A549 (cell line): ENCODE measurements around the gene RELN. TPM values are rescaled to one million over a fixed set of nuclear protein-coding genes. Genes with fewer than 3 reads are reported as not detected.

Source experiments
- ATAC-seq, 2 experiments: fragments of 200-7000 bp in 1 of 2; fragments of >200 bp in 1 of 2; cut with Nextera tagmentation in 1 of 2; cut with Tn5 transposase in 1 of 2; 3 replicates each; pipeline versions ENCODE4 v1.8.0 to v1.9.1; 2018 to 2020; ENCODE audit warnings: mild to moderate bottlenecking in 1 of 2, moderate library complexity in 1 of 2
- CTCF ChIA-PET: fragments of 300-600 bp; sonication (Branson Sonifier 250); formaldehyde crosslinking; extraction: SDS; loops from one replicate; lab custom pipeline; 2021; ENCODE audit warnings: antibody characterized with exemption, inconsistent platforms; lab: Yijun Ruan, JAX
- POLR2A ChIA-PET: fragments of 350-600 bp; formaldehyde crosslinking; extraction: SDS; loops from one replicate; lab custom pipeline; 2021; ENCODE audit warnings: antibody characterized with exemption, inconsistent platforms; lab: Yijun Ruan, JAX
- DNase-seq, 2 experiments: peaks; one replicate each; pipeline versions ENCODE4 v3.0.0 to v3.0.0-alpha.2; 2011 to 2016; ENCODE audit warnings: low read depth in 1 of 2, low spot score in 1 of 2
- FAIRE-seq: peaks from 2 replicates; lab custom pipeline; 2011; peaks lifted over from hg19 to GRCh38; lab: Jason Lieb, UNC
- H3K27ac ChIP-seq, 2 experiments: fragments of >200 bp; sonication (Bioruptor Twin); formaldehyde crosslinking; 3 replicates each; pipeline ENCODE4 v1.5.1; 2016 to 2017
- H3K4me1 ChIP-seq: fragments of >200 bp; sonication (Bioruptor Twin); formaldehyde crosslinking; 3 replicates; pipeline ENCODE4 v1.6.1; 2016
- H3K4me2 ChIP-seq: fragments of >200 bp; sonication (Bioruptor Twin); formaldehyde crosslinking; 3 replicates; pipeline ENCODE4 v1.6.1; 2016
- H3K4me3 ChIP-seq: fragments of >200 bp; sonication (Bioruptor Twin); formaldehyde crosslinking; 3 replicates; pipeline ENCODE4 v1.5.1; 2016
- H3K9me3 ChIP-seq: fragments of >200 bp; sonication (Bioruptor Twin); formaldehyde crosslinking; 3 replicates; pipeline ENCODE4 v1.6.1; 2016
- CBX8 ChIP-seq: fragments of 200-600 bp; sonication (generic); IDR thresholded peaks from 2 replicates; pipeline ENCODE4 v1.6.1; 2016
- CEBPB ChIP-seq, 2 experiments: fragments of >200 bp in 1 of 2; sonication (Bioruptor Twin) in 1 of 2; formaldehyde crosslinking in 1 of 2; IDR thresholded peaks; 2 replicates each; pipeline ENCODE4 v1.6.1; 2012 to 2016
- CHD4 ChIP-seq: fragments of 200-600 bp; sonication (generic); IDR thresholded peaks from 2 replicates; pipeline ENCODE4 v1.6.1; 2016; ENCODE audit warnings: antibody characterized with exemption, mild to moderate bottlenecking, borderline replicate concordance
- EHMT2 ChIP-seq: fragments of 200-600 bp; sonication (generic); IDR thresholded peaks from 2 replicates; pipeline ENCODE4 v1.6.1; 2016; ENCODE audit warnings: antibody characterized with exemption, low read depth, mild to moderate bottlenecking, moderate library complexity
- ELK1 ChIP-seq: fragments of 150-350 bp; IDR thresholded peaks from 2 replicates; pipeline ENCODE4 v1.6.1; 2014; ENCODE audit warnings: low read depth, mild to moderate bottlenecking, low read length
- EP300 ChIP-seq, 2 experiments: fragments of >200 bp; sonication (Bioruptor Twin); formaldehyde crosslinking; IDR thresholded peaks; 2 replicates in 1 of 2; 3 replicates in 1 of 2; pipeline ENCODE4 v1.6.1; 2016 to 2017
- ESRRA ChIP-seq: fragments of 150-350 bp; IDR thresholded peaks from 2 replicates; pipeline ENCODE4 v1.6.1; 2014; ENCODE audit warnings: mild to moderate bottlenecking, low read length, borderline replicate concordance
- FOSB ChIP-seq: fragments of 250-450 bp; sonication (Bioruptor Pico); IDR thresholded peaks from 2 replicates; pipeline ENCODE4 v1.5.0; 2020; ENCODE audit warnings: mild to moderate bottlenecking, moderate library complexity
- GATA3 ChIP-seq: IDR thresholded peaks from 2 replicates; pipeline ENCODE4 v1.6.1; 2012; ENCODE audit warnings: borderline replicate concordance
- HOXA7 ChIP-seq: fragments of 250-450 bp; sonication (Bioruptor Pico); IDR thresholded peaks from 2 replicates; pipeline ENCODE4 v1.5.0; 2020; ENCODE audit warnings: mild to moderate bottlenecking, moderate library complexity
- HOXB5 ChIP-seq: fragments of 250-450 bp; sonication (Bioruptor Pico); IDR thresholded peaks from 2 replicates; pipeline ENCODE4 v1.5.0; 2020; ENCODE audit warnings: mild to moderate bottlenecking, moderate library complexity
- JUN ChIP-seq, 2 experiments: fragments of >200 bp; sonication (Bioruptor Twin); formaldehyde crosslinking; IDR thresholded peaks; 2 replicates in 1 of 2; 3 replicates in 1 of 2; pipeline ENCODE4 v1.6.1; 2016 to 2017
- KDM1A ChIP-seq: fragments of 200-600 bp; sonication (generic); IDR thresholded peaks from 2 replicates; pipeline ENCODE4 v1.6.1; 2016; ENCODE audit warnings: low read depth, mild to moderate bottlenecking
- MAFK ChIP-seq: fragments of 450-650 bp; IDR thresholded peaks from 2 replicates; pipeline ENCODE4 v1.6.1; 2014; ENCODE audit not compliant: partially characterized antibody
- MAZ ChIP-seq: fragments of 150-350 bp; IDR thresholded peaks from 2 replicates; pipeline ENCODE4 v1.6.1; 2014; ENCODE audit warnings: antibody characterized with exemption, low read depth, low read length, borderline replicate concordance
- MYC ChIP-seq: IDR thresholded peaks from 2 replicates; pipeline ENCODE4 v1.6.1; 2012; ENCODE audit warnings: mild to moderate bottlenecking, inconsistent platforms, low read length, improper control_type of control experiment, borderline replicate concordance
- NPAS2 ChIP-seq: fragments of 250-450 bp; sonication (Bioruptor Pico); IDR thresholded peaks from 2 replicates; pipeline ENCODE4 v1.8.0; 2022; ENCODE audit warnings: mild to moderate bottlenecking, moderate library complexity, borderline replicate concordance
- NR3C1 ChIP-seq: fragments of >200 bp; sonication (Bioruptor Twin); formaldehyde crosslinking; IDR thresholded peaks from 3 replicates; pipeline ENCODE4 v1.6.1; 2017
- RAD21 ChIP-seq, 2 experiments: fragments of >200 bp in 1 of 2; sonication (Bioruptor Twin) in 1 of 2; formaldehyde crosslinking in 1 of 2; IDR thresholded peaks in 1 of 2; conservative IDR thresholded peaks in 1 of 2; 2 replicates in 1 of 2; 3 replicates in 1 of 2; pipeline ENCODE4 v1.6.1; 2012 to 2018; ENCODE audit warnings: inconsistent platforms in 1 of 2
- RARB ChIP-seq: fragments of 250-450 bp; sonication (Bioruptor Pico); IDR thresholded peaks from 2 replicates; pipeline ENCODE4 v1.8.0; 2021; ENCODE audit warnings: mild to moderate bottlenecking, moderate library complexity
- RCOR1 ChIP-seq: fragments of 150-350 bp; IDR thresholded peaks from 2 replicates; pipeline ENCODE4 v1.6.1; 2014; ENCODE audit warnings: antibody characterized with exemption, low read length, low read depth
- REST ChIP-seq: fragments of 200-600 bp; sonication (generic); IDR thresholded peaks from 2 replicates; pipeline ENCODE4 v1.6.1; 2016; ENCODE audit warnings: antibody characterized with exemption, mild to moderate bottlenecking, moderate library complexity
- RNF2 ChIP-seq: fragments of 200-600 bp; sonication (generic); IDR thresholded peaks from 2 replicates; pipeline ENCODE4 v1.6.1; 2016; ENCODE audit warnings: low read depth, mild to moderate bottlenecking, antibody characterized with exemption, moderate library complexity, borderline replicate concordance
- SREBF2 ChIP-seq: fragments of 450-650 bp; IDR thresholded peaks from 2 replicates; pipeline ENCODE4 v1.6.1; 2014; ENCODE audit warnings: mild to moderate bottlenecking, moderate library complexity
- TFCP2L1 ChIP-seq: fragments of 250-450 bp; sonication (Bioruptor Pico); IDR thresholded peaks from 2 replicates; pipeline ENCODE4 v1.5.0; 2021; ENCODE audit warnings: mild to moderate bottlenecking
- USF2 ChIP-seq: fragments of 450-650 bp; IDR thresholded peaks from 2 replicates; pipeline ENCODE4 v1.6.1; 2014; ENCODE audit warnings: antibody characterized with exemption
- ZC3H11A ChIP-seq: fragments of 450-650 bp; IDR thresholded peaks from 2 replicates; pipeline ENCODE4 v1.6.1; 2014; ENCODE audit warnings: antibody characterized with exemption, mild to moderate bottlenecking
- ZFP36 ChIP-seq: fragments of 450-650 bp; IDR thresholded peaks from 2 replicates; pipeline ENCODE4 v1.6.1; 2014; ENCODE audit warnings: borderline replicate concordance; ENCODE audit not compliant: partially characterized antibody
- ZSCAN20 ChIP-seq: fragments of 250-450 bp; sonication (Bioruptor Pico); IDR thresholded peaks from 2 replicates; pipeline ENCODE4 v1.8.0; 2022; ENCODE audit warnings: mild to moderate bottlenecking, moderate library complexity
- WGBS: methylation state at CpG from one replicate; pipeline ENCODE4 v1.1.6; 2017; ENCODE audit errors: missing lambda C conversion rate; 5-methylcytosine and 5-hydroxymethylcytosine counted together
- polyA plus RNA-seq, 4 experiments: library from polyadenylated mRNA; depleted of rRNA in 3 of 4; stranded (reverse); fragments of >200 nt; fragmentation: RNase III in 1 of 4; extraction: RNeasy Plus Mini Kit Qiagen cat#74134 plus additional on column Dnase treatment in 1 of 4; gene quantifications; 2 replicates in 3 of 4; 3 replicates in 1 of 4; pipeline ENCODE4 v1.2.3, GENCODE V29; 2011 to 2017
- TF ChIP-seq, protein P1 (sequence below): fragments of >200 bp; sonication (Bioruptor Twin); formaldehyde crosslinking; IDR thresholded peaks from 3 replicates; pipeline ENCODE4 v1.5.1; 2016

The RELN gene
- polyA plus RNA-seq, 2 of the 4 experiments (the other 2 are of a cell fraction): not detected

DNA sequence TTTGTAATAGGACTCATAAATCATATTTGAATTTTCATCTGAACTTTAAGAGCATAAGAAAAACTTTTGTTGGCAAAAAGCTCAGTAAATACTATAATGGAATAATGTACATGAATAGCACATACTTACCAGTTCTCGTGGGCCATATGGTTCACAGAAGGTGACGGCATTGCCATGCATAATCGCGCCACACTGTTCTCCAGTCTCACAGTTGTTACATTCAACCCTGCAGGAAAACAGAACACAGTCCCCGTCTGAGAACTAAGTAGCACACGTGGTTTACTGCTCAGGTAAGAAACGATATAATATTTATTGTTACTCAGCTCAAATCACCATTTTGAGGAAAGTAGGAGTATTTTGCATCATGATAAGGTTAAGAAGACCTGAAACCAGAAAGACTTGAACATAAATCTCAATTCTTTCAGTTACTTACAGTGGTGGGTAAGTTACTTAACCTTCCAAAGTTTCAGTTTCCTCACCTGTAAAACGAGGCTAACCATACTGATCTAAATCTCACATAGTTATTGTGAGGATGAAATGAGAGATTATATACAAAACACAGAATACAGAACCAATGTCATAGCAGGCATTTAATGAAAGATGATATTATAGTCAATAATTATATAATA lies 261.4 kb downstream of the RELN start:
- FAIRE-seq (no peak), DNase-seq (no peak), ATAC-seq (no peak)
- CTCF ChIA-PET: no interaction called here
- H3K4me1 ChIP-seq: no peaks in the 10 kb centered on the region
- H3K9me3 ChIP-seq: no peaks in the 10 kb centered on the region
- H3K4me2 ChIP-seq: no peak overlapping the region
- POLR2A ChIA-PET: no interaction called here
- TF ChIP-seq TFCP2L1: no peak
- TF ChIP-seq RARB: no peak
- TF ChIP-seq EHMT2: no peak
- TF ChIP-seq EP300 (IDR thresholded peaks at IDR 0.05): no peak
- no peak for TF ChIP-seq GATA3
- no peak for TF ChIP-seq RCOR1
- no peak for TF ChIP-seq CBX8
- no peak for TF ChIP-seq FOSB (CRISPR knock-in tag)
- no peak for TF ChIP-seq MAFK
- no peak for TF ChIP-seq NPAS2 (CRISPR knock-in tag)
- no peak for TF ChIP-seq ELK1
- no peak for TF ChIP-seq REST
- no peak for TF ChIP-seq SREBF2
- no peak for TF ChIP-seq RAD21 (conservative IDR thresholded peaks at IDR 0.05 in 1 of 2, IDR thresholded peaks at IDR 0.05 in 1 of 2)
- TF ChIP-seq HOXB5: no peak
- TF ChIP-seq HOXA7 (CRISPR knock-in tag): no peak
- TF ChIP-seq ZFP36: no peak
- no peak overlapping the region for H3K27ac ChIP-seq
- no peak overlapping the region for H3K4me3 ChIP-seq
- WGBS: 26% methylated on average over 8 of the region's 8 CpGs

DNA sequence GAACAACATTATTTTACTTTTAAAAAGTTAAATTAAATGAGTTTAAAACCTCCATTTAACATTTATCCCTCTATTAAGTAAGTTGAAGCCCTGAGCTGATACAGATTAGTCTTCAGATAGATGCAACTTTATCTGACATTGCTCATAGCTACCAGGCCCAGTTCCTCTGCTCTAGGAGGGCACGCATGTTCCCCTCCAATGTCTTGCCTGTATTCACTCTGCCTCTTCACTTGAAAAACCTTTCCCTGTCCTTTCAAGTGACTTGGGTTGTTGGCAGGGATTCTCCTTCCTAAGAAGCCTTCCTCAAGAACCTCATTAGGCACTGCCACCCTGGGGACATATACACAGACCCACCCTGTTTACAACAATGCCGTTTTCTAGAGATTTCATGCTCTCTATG lies 270.4 kb downstream of the RELN start:
- no peaks in the 10 kb centered on the region for H3K9me3 ChIP-seq
- no peak overlapping the region for H3K4me3 ChIP-seq
- no peak for DNase-seq
- no peaks in the 10 kb centered on the region for H3K4me1 ChIP-seq
- FAIRE-seq: no peak
- POLR2A ChIA-PET: no interaction called here
- H3K4me2 ChIP-seq: no peak overlapping the region
- TF ChIP-seq CBX8 (no peak), ZC3H11A (no peak), ESRRA (no peak), CHD4 (no peak), NR3C1 (no peak), MYC (no peak), RCOR1 (no peak), JUN (IDR thresholded peaks at IDR 0.05) (no peak), MAZ (no peak), ELK1 (no peak), ZFP36 (no peak), KDM1A (no peak), CEBPB (IDR thresholded peaks at IDR 0.05) (no peak), ZSCAN20 (CRISPR knock-in tag) (no peak), SREBF2 (no peak), RNF2 (no peak), GATA3 (no peak), USF2 (no peak), FOSB (CRISPR knock-in tag) (no peak)
- TF ChIP-seq, protein P1, sequence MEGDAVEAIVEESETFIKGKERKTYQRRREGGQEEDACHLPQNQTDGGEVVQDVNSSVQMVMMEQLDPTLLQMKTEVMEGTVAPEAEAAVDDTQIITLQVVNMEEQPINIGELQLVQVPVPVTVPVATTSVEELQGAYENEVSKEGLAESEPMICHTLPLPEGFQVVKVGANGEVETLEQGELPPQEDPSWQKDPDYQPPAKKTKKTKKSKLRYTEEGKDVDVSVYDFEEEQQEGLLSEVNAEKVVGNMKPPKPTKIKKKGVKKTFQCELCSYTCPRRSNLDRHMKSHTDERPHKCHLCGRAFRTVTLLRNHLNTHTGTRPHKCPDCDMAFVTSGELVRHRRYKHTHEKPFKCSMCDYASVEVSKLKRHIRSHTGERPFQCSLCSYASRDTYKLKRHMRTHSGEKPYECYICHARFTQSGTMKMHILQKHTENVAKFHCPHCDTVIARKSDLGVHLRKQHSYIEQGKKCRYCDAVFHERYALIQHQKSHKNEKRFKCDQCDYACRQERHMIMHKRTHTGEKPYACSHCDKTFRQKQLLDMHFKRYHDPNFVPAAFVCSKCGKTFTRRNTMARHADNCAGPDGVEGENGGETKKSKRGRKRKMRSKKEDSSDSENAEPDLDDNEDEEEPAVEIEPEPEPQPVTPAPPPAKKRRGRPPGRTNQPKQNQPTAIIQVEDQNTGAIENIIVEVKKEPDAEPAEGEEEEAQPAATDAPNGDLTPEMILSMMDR: no peak
- TF ChIP-seq, all 56 proteins: peak for 0
- no peak overlapping the region for H3K27ac ChIP-seq
- CTCF ChIA-PET: no interaction called here
- WGBS: 49% methylated on average over 2 of the region's 2 CpGs
- no peak for ATAC-seq
